WTC11 (cell line): ENCODE measurements around the gene KNDC1. TPM values are rescaled to one million over a fixed set of nuclear protein-coding genes. Genes with fewer than 3 reads are reported as not detected.

Experiments
- ATAC-seq: fragments of 200-7000 bp; cut with Tn5 transposase; 2 replicates; pipeline ENCODE4 v1.10.0; 2021; ENCODE audit warnings: mild to moderate bottlenecking, moderate library complexity
- CTCF ChIA-PET: fragments of 300-600 bp; sonication (Branson Sonifier 250); formaldehyde crosslinking; loops from one replicate; lab custom pipeline; 2021; ENCODE audit warnings: antibody characterized with exemption; lab: Charles Lee
- POLR2A ChIA-PET: fragments of 350-600 bp; sonication (Branson Sonifier 250); formaldehyde crosslinking; loops from one replicate; lab custom pipeline; 2021; ENCODE audit warnings: antibody characterized with exemption; lab: Charles Lee
- DNase-seq: peaks from one replicate; pipeline ENCODE4 v3.0.0; 2021; ENCODE audit warnings: low spot score
- H3K27ac Mint-ChIP-seq: 2 replicates; pipeline ENCODE4 v1.8.0; 2021; ENCODE audit warnings: mixed read lengths
- H3K27me3 Mint-ChIP-seq: 2 replicates; pipeline ENCODE4 v1.8.0; 2021; ENCODE audit warnings: low read depth, mild to moderate bottlenecking, moderate library complexity, mixed read lengths
- H3K36me3 Mint-ChIP-seq: 2 replicates; pipeline ENCODE4 v1.8.0; 2021; ENCODE audit warnings: mixed read lengths
- H3K4me1 Mint-ChIP-seq: 2 replicates; pipeline ENCODE4 v1.8.0; 2022; ENCODE audit warnings: mixed read lengths
- H3K4me3 Mint-ChIP-seq: 2 replicates; pipeline ENCODE4 v1.8.0; 2021; ENCODE audit warnings: mild to moderate bottlenecking, moderate library complexity, mixed read lengths
- H3K9me3 Mint-ChIP-seq: 2 replicates; pipeline ENCODE4 v1.8.0; 2021; ENCODE audit warnings: mixed read lengths
- CREM ChIP-seq: sonication (generic); formaldehyde crosslinking; IDR thresholded peaks from 2 replicates; pipeline ENCODE4 v1.8.1; 2022; ENCODE audit warnings: mild to moderate bottlenecking, missing genetic modification reagents, moderate library complexity
- ERG ChIP-seq: fragments of 250-450 bp; sonication (Bioruptor Pico); IDR thresholded peaks from 2 replicates; pipeline ENCODE4 v1.8.0; 2021; ENCODE audit warnings: mild to moderate bottlenecking
- FOXJ3 ChIP-seq: sonication (generic); formaldehyde crosslinking; IDR thresholded peaks from 2 replicates; pipeline ENCODE4 v1.9.0; 2021; ENCODE audit warnings: missing genetic modification reagents, mild to moderate bottlenecking, borderline replicate concordance
- GRHL2 ChIP-seq: fragments of 250-450 bp; sonication (Bioruptor Pico); IDR thresholded peaks from 2 replicates; pipeline ENCODE4 v1.8.0; 2022; ENCODE audit warnings: mild to moderate bottlenecking, moderate library complexity; ENCODE audit not compliant: insufficient replicate concordance, severe bottlenecking
- GTF2I ChIP-seq: fragments of 250-450 bp; sonication (Bioruptor Pico); conservative IDR thresholded peaks from 2 replicates; pipeline ENCODE4 v1.4.0; 2021; ENCODE audit warnings: mild to moderate bottlenecking
- IRF2 ChIP-seq: sonication (generic); formaldehyde crosslinking; IDR thresholded peaks from 2 replicates; pipeline ENCODE4 v1.8.0; 2022; ENCODE audit warnings: low read depth, missing genetic modification reagents, borderline replicate concordance
- JUN ChIP-seq: sonication (generic); formaldehyde crosslinking; IDR thresholded peaks from 2 replicates; pipeline ENCODE4 v1.8.0; 2023; ENCODE audit warnings: mild to moderate bottlenecking, missing genetic modification reagents
- MXD4 ChIP-seq: fragments of 250-450 bp; sonication (Bioruptor Pico); IDR thresholded peaks from 2 replicates; pipeline ENCODE4 v1.8.0; 2021; ENCODE audit warnings: mild to moderate bottlenecking, moderate library complexity, borderline replicate concordance
- NFE2L1 ChIP-seq: sonication (generic); formaldehyde crosslinking; IDR thresholded peaks from 2 replicates; pipeline ENCODE4 v1.8.1; 2023; ENCODE audit warnings: missing genetic modification reagents
- RELA ChIP-seq: sonication (generic); formaldehyde crosslinking; IDR thresholded peaks from 2 replicates; pipeline ENCODE4 v1.8.1; 2022; ENCODE audit warnings: missing genetic modification reagents, mild to moderate bottlenecking, borderline replicate concordance
- TEAD1 ChIP-seq: sonication (generic); formaldehyde crosslinking; IDR thresholded peaks from 2 replicates; pipeline ENCODE4 v1.8.0; 2022; ENCODE audit warnings: mild to moderate bottlenecking, missing genetic modification reagents
- ZNF138 ChIP-seq: sonication (generic); formaldehyde crosslinking; conservative IDR thresholded peaks from 2 replicates; pipeline ENCODE4 v1.8.1; 2022; ENCODE audit warnings: mild to moderate bottlenecking, moderate library complexity, missing genetic modification reagents
- ZNF263 ChIP-seq: sonication (generic); formaldehyde crosslinking; IDR thresholded peaks from 2 replicates; pipeline ENCODE4 v1.8.1; 2022; ENCODE audit warnings: low read depth, mild to moderate bottlenecking, moderate library complexity, missing genetic modification reagents
- ZNF416 ChIP-seq: fragments of 250-450 bp; sonication (Bioruptor Pico); IDR thresholded peaks from 2 replicates; pipeline ENCODE4 v1.9.0; 2021; ENCODE audit warnings: mild to moderate bottlenecking, inconsistent platforms
- ZSCAN18 ChIP-seq: fragments of 250-450 bp; sonication (Bioruptor Pico); IDR thresholded peaks from 2 replicates; pipeline ENCODE4 v2.1.2; 2022; ENCODE audit warnings: mild to moderate bottlenecking, moderate library complexity
- total RNA-seq: library from RNA; stranded (reverse); gene quantifications from 3 replicates; pipeline ENCODE4 v1.2.3, GENCODE V29; 2021
- TF ChIP-seq, protein P1 (sequence below): fragments of 250-450 bp; sonication (Bioruptor Pico); IDR thresholded peaks from 2 replicates; pipeline ENCODE4 v1.9.0; 2021; ENCODE audit warnings: mild to moderate bottlenecking, borderline replicate concordance
- TF ChIP-seq, protein P2 (sequence below): sonication (generic); formaldehyde crosslinking; IDR thresholded peaks from 2 replicates; pipeline ENCODE4 v1.8.1; 2023; ENCODE audit warnings: mild to moderate bottlenecking, missing genetic modification reagents, moderate library complexity
- TF ChIP-seq, protein P3 (sequence below): sonication (generic); formaldehyde crosslinking; IDR thresholded peaks from 2 replicates; pipeline ENCODE4 v1.8.1; 2023; ENCODE audit warnings: mild to moderate bottlenecking, missing genetic modification reagents
- TF ChIP-seq, protein P4 (sequence below): sonication (generic); formaldehyde crosslinking; IDR thresholded peaks from 2 replicates; pipeline ENCODE4 v1.8.0; 2022; ENCODE audit warnings: mild to moderate bottlenecking, missing genetic modification reagents
- TF ChIP-seq, protein P5 (sequence below): fragments of 250-450 bp; sonication (Bioruptor Pico); IDR thresholded peaks from 2 replicates; pipeline ENCODE4 v1.9.0; 2021; ENCODE audit warnings: moderate library complexity, mild to moderate bottlenecking, inconsistent platforms, borderline replicate concordance
- TF ChIP-seq, protein P6 (sequence below): sonication (generic); formaldehyde crosslinking; IDR thresholded peaks from 2 replicates; pipeline ENCODE4 v1.8.0; 2023; ENCODE audit warnings: missing genetic modification reagents
- TF ChIP-seq, protein P7 (sequence below): sonication (generic); formaldehyde crosslinking; IDR thresholded peaks from 2 replicates; pipeline ENCODE4 v1.8.1; 2022; ENCODE audit warnings: low read depth, missing genetic modification reagents, borderline replicate concordance

Gene KNDC1
- total RNA-seq, 1 experiment from 2014 or later, result 26.6 TPM

DNA sequence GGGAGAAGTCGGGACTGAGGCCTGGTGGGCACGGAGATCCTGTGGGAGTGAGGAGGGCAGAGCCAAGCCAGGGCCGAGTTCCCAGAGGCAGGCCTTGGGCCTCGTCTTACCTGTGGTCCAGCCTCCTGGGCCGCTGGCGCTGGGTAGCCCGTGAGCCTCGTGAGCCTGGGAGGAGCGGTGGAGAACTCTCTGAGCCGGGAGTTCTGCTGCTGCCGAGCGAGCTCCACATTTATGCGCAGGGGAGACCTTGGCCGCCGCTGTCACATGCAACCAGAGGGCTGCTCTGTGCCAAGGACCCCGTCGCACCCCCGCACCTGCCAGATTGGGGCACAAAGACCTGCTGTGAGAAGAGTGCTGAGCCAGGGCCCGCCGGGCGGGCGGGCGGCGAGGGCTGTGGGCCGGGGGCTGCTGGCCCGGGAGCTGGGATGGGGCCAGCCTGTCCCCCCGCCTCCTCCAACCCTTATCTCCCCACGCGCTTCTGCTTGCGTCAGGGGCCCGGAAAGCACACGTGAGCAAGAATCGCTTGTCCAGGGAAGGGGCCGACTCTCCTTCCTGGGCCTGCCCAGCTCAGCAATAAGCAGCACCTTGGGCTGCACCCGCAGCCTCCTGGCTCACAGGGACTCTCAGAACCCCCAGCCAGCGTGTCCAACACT, 87.8 kb downstream of the KNDC1 start (continued):
- TF ChIP-seq ERG (CRISPR knock-in tag), result no peak
- TF ChIP-seq, protein P1, sequence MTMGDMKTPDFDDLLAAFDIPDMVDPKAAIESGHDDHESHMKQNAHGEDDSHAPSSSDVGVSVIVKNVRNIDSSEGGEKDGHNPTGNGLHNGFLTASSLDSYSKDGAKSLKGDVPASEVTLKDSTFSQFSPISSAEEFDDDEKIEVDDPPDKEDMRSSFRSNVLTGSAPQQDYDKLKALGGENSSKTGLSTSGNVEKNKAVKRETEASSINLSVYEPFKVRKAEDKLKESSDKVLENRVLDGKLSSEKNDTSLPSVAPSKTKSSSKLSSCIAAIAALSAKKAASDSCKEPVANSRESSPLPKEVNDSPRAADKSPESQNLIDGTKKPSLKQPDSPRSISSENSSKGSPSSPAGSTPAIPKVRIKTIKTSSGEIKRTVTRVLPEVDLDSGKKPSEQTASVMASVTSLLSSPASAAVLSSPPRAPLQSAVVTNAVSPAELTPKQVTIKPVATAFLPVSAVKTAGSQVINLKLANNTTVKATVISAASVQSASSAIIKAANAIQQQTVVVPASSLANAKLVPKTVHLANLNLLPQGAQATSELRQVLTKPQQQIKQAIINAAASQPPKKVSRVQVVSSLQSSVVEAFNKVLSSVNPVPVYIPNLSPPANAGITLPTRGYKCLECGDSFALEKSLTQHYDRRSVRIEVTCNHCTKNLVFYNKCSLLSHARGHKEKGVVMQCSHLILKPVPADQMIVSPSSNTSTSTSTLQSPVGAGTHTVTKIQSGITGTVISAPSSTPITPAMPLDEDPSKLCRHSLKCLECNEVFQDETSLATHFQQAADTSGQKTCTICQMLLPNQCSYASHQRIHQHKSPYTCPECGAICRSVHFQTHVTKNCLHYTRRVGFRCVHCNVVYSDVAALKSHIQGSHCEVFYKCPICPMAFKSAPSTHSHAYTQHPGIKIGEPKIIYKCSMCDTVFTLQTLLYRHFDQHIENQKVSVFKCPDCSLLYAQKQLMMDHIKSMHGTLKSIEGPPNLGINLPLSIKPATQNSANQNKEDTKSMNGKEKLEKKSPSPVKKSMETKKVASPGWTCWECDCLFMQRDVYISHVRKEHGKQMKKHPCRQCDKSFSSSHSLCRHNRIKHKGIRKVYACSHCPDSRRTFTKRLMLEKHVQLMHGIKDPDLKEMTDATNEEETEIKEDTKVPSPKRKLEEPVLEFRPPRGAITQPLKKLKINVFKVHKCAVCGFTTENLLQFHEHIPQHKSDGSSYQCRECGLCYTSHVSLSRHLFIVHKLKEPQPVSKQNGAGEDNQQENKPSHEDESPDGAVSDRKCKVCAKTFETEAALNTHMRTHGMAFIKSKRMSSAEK (CRISPR knock-in tag), result no peak

DNA sequence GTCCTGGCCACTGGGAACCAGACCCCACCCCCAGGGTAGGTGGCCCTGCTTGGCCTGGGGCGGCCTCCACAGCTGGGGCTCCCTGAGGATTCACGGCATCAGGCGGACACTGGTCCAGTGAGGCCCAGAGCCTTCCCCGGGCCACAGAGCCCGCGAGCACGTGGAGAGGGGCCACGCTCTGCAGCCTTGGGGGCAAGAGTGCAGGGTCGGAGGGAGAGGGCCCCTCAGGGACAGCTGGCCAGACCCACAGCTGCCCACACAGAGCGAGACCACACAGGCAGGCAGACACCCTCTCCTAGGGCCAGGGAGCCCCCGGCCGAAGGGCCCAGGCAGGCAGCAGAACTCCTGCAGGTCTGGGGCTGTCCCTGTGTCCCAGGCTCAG, 88.3 kb downstream of the KNDC1 start:
- CTCF ChIA-PET, result interaction anchor here (2.0 to 4.1 kb wide), 3 partner anchors 9 to 59 kb away, joined by 7 to 61 read pairs (median 16); no protein-coding TSS in a partner anchor
- Mint-ChIP-seq H3K27me3 (no peaks in the 10 kb centered on the region), H3K4me1 (peaks cover 28% of the 10 kb centered on the region)
- no peak for ATAC-seq
- POLR2A ChIA-PET, result no interaction called here
- TF ChIP-seq, protein P2, sequence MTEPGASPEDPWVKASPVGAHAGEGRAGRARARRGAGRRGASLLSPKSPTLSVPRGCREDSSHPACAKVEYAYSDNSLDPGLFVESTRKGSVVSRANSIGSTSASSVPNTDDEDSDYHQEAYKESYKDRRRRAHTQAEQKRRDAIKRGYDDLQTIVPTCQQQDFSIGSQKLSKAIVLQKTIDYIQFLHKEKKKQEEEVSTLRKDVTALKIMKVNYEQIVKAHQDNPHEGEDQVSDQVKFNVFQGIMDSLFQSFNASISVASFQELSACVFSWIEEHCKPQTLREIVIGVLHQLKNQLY (CRISPR knock-in tag), result no peak
- TF ChIP-seq, protein P3, sequence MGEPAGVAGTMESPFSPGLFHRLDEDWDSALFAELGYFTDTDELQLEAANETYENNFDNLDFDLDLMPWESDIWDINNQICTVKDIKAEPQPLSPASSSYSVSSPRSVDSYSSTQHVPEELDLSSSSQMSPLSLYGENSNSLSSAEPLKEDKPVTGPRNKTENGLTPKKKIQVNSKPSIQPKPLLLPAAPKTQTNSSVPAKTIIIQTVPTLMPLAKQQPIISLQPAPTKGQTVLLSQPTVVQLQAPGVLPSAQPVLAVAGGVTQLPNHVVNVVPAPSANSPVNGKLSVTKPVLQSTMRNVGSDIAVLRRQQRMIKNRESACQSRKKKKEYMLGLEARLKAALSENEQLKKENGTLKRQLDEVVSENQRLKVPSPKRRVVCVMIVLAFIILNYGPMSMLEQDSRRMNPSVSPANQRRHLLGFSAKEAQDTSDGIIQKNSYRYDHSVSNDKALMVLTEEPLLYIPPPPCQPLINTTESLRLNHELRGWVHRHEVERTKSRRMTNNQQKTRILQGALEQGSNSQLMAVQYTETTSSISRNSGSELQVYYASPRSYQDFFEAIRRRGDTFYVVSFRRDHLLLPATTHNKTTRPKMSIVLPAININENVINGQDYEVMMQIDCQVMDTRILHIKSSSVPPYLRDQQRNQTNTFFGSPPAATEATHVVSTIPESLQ (CRISPR knock-in tag), result no peak
- TF ChIP-seq RELA, result no peak
- TF ChIP-seq, protein P4, sequence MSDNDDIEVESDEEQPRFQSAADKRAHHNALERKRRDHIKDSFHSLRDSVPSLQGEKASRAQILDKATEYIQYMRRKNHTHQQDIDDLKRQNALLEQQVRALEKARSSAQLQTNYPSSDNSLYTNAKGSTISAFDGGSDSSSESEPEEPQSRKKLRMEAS (CRISPR knock-in tag), result no peak
- TF ChIP-seq, protein P5, sequence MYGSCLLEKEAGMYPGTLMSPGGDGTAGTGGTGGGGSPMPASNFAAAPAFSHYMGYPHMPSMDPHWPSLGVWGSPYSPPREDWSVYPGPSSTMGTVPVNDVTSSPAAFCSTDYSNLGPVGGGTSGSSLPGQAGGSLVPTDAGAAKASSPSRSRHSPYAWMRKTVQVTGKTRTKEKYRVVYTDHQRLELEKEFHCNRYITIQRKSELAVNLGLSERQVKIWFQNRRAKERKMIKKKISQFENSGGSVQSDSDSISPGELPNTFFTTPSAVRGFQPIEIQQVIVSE (CRISPR knock-in tag), result no peak
- TF ChIP-seq ZNF138 (CRISPR knock-in tag), result no peak
- TF ChIP-seq NFE2L1 (CRISPR knock-in tag), result no peak
- no peak for TF ChIP-seq GTF2I (CRISPR knock-in tag)
- TF ChIP-seq ZNF416 (CRISPR knock-in tag), result no peak
- no peak for TF ChIP-seq TEAD1 (CRISPR knock-in tag)
- no peak for TF ChIP-seq IRF2 (CRISPR knock-in tag)
- TF ChIP-seq ZSCAN18 (CRISPR knock-in tag), result no peak
- TF ChIP-seq, protein P6, sequence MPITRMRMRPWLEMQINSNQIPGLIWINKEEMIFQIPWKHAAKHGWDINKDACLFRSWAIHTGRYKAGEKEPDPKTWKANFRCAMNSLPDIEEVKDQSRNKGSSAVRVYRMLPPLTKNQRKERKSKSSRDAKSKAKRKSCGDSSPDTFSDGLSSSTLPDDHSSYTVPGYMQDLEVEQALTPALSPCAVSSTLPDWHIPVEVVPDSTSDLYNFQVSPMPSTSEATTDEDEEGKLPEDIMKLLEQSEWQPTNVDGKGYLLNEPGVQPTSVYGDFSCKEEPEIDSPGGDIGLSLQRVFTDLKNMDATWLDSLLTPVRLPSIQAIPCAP, result no peak
- TF ChIP-seq MXD4 (CRISPR knock-in tag), result no peak
- no peak for TF ChIP-seq FOXJ3 (CRISPR knock-in tag)
- TF ChIP-seq CREM (CRISPR knock-in tag), result no peak
- no peak for TF ChIP-seq JUN (CRISPR knock-in tag)
- no peak for TF ChIP-seq ZNF263 (CRISPR knock-in tag)
- no peak for TF ChIP-seq GRHL2
- TF ChIP-seq, protein P7, sequence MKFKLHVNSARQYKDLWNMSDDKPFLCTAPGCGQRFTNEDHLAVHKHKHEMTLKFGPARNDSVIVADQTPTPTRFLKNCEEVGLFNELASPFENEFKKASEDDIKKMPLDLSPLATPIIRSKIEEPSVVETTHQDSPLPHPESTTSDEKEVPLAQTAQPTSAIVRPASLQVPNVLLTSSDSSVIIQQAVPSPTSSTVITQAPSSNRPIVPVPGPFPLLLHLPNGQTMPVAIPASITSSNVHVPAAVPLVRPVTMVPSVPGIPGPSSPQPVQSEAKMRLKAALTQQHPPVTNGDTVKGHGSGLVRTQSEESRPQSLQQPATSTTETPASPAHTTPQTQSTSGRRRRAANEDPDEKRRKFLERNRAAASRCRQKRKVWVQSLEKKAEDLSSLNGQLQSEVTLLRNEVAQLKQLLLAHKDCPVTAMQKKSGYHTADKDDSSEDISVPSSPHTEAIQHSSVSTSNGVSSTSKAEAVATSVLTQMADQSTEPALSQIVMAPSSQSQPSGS (CRISPR knock-in tag), result no peak
- TF ChIP-seq, all 79 proteins: peak for 0
- Mint-ChIP-seq H3K9me3 (no peaks in the 10 kb centered on the region), H3K36me3 (no peaks in the 10 kb centered on the region), H3K4me3 (no peak overlapping the region), H3K27ac (no peak overlapping the region)
- no peak for DNase-seq
